Hair follicular keratinocyte (primary cell): ENCODE data around the gene ACOT7. TPM values are rescaled to one million over a fixed set of nuclear protein-coding genes. Genes with fewer than 3 reads are reported as not detected.

Experiments used
- total RNA-seq: library from RNA; depleted of rRNA; stranded (reverse); fragments of >200 nt; gene quantifications from 2 replicates; pipeline ENCODE4 v1.2.3, GENCODE V29; 2015

Gene ACOT7, protein sequence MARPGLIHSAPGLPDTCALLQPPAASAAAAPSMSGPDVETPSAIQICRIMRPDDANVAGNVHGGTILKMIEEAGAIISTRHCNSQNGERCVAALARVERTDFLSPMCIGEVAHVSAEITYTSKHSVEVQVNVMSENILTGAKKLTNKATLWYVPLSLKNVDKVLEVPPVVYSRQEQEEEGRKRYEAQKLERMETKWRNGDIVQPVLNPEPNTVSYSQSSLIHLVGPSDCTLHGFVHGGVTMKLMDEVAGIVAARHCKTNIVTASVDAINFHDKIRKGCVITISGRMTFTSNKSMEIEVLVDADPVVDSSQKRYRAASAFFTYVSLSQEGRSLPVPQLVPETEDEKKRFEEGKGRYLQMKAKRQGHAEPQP
- total RNA-seq, result 139 and 154 TPM in 2 replicates

GRCh38 chr1:6393400-6394187 lies at the start of gene ACOT7:
TSS of gene ACOT7 (minus strand) at chr1:6393767. CDS start at chr1:6393399, 368 bp downstream.

DNA sequence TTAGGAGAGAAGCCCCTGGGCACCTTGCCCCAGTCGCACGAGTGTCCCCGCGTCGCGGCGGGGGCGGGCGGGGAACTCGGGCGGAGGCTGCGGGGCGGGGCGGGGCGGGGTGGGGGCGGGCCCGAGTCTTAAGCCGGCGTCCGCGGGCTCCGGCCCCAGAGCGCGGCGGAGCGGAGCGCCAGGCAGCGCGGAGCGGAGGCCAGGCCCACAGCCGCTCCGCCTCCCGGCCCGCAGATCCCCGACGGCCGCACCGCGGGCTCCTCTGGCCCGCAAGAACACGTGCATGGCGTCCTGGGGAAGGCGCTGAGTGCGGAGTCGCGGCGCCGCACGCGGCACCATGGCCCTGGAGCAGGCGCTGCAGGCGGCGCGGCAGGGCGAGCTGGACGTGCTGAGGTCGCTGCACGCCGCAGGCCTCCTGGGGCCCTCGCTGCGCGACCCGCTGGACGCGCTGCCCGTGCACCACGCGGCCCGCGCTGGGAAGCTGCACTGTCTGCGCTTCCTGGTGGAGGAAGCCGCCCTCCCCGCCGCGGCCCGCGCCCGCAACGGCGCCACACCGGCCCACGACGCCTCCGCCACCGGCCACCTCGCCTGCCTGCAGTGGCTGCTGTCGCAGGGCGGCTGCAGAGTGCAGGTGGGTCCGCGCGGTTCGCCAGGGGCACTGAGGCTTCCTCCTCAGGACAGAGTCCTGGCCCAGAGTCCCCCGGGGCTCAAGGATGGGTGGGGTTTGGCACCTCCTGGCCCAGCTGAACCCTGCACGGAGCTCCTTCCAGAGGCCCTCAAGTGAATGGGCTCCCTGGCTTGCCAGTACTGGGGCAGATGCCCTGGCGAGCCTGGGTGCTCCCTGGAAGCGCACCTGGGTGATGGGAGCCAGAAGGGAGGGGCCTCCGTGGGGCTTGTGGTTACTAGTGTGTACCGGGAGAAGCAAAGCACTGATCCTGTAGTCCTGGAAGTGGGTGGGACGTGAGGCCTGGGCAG lies 31.3 kb upstream of the ACOT7 start, which contains the start of gene ESPN:
ESPN (plus strand) TSS at position 158 of the 975 bp plus-strand sequence; CDS start at position 338, 180 bp downstream.

GRCh38 chr1:6419804-6420453 lies 26.4 kb upstream of the ACOT7 start, which contains the start of gene HES2:
TSS of gene HES2 (minus strand) at chr1:6419919. CDS start at chr1:6419820, 99 bp downstream.

DNA sequence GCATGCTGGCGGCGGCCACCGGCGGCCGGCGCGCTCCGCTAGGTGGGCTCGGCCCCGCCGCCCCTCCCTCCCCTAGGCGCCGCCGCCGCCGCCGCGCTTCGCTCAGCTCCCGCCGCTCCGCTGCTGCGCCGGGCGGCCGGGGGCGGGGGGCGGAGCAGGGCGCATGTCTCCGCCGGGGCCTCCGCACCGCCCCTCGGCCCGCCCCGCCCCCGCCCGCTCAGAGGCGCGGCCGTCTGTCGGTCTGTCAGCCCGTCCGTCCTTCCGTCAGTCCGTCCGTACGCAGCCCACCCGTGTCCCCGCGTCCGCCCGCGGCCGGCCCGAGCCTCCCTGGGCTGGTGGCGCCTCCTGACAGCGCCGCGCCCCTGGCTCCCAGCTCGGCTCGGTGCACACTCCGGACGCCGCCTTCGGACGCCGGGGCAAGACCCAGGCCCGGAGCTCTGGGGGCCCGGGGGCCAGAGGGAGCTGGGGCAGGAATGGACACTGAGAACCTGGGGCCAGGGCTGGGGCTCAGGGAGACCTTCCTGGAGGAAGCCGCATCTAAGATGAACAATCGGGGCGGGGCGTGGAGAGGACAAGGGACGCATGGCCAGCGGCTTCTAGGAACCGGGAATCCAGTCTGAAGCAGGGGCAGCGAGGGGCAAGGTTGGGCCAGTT lies 132.5 kb downstream of the ACOT7 start, which contains the start of gene GPR153:
GPR153 (minus strand) TSS at position 138 of the 654 bp plus-strand sequence. CDS start 6,193 bp downstream, outside the sequence.

GRCh38 chr1:6243993-6244392 lies 149.6 kb downstream of the ACOT7 start, which contains the start of gene HES3:
TSS of gene HES3 (plus strand) at chr1:6244179. CDS start at chr1:6244366, 187 bp downstream.

Other genes starting within 250 kb of the ACOT7 start
- 0.08 TPM in 1 of 2 replicates, not detected in the other for gene CHD5, start 213.4 kb downstream of the ACOT7 start, total RNA-seq
- gene RPL22, start 194.2 kb downstream of the ACOT7 start, total RNA-seq, result 198 and 202 TPM in 2 replicates
- gene RNF207, start 187.6 kb downstream of the ACOT7 start, total RNA-seq, result 3.3 and 6.6 TPM in 2 replicates
- 62.0 and 77.8 TPM in 2 replicates for gene ICMT, start 157.8 kb downstream of the ACOT7 start, total RNA-seq
- not detected in 2 replicates for gene HES3, start 149.6 kb downstream of the ACOT7 start, total RNA-seq
- 21.8 and 29.6 TPM in 2 replicates for gene GPR153, start 132.7 kb downstream of the ACOT7 start, total RNA-seq
- 42.2 and 55.4 TPM in 2 replicates for gene HES2, start 26.2 kb upstream of the ACOT7 start, total RNA-seq
- 0.84 and 4.3 TPM in 2 replicates for gene ESPN, start 31.0 kb upstream of the ACOT7 start, total RNA-seq
- gene TNFRSF25, start 72.4 kb upstream of the ACOT7 start, total RNA-seq, result 19.6 and 33.4 TPM in 2 replicates
- gene PLEKHG5, start 97.9 kb upstream of the ACOT7 start, total RNA-seq, result 28.8 and 57.3 TPM in 2 replicates
- 12.3 and 21.5 TPM in 2 replicates for gene NOL9, start 160.7 kb upstream of the ACOT7 start, total RNA-seq
- gene TAS1R1, start 161.5 kb upstream of the ACOT7 start, total RNA-seq, result not detected in 2 replicates
- 10.2 and 15.1 TPM in 2 replicates for gene ZBTB48, start 186.2 kb upstream of the ACOT7 start, total RNA-seq
- 40.7 and 68.4 TPM in 2 replicates for gene KLHL21, start 209.1 kb upstream of the ACOT7 start, total RNA-seq
- gene PHF13, start 220.0 kb upstream of the ACOT7 start, total RNA-seq, result 5.4 and 6.2 TPM in 2 replicates
- 12.0 and 13.7 TPM in 2 replicates for gene THAP3, start 231.1 kb upstream of the ACOT7 start, total RNA-seq